ENCODE data around the gene DEF6.

DNA sequence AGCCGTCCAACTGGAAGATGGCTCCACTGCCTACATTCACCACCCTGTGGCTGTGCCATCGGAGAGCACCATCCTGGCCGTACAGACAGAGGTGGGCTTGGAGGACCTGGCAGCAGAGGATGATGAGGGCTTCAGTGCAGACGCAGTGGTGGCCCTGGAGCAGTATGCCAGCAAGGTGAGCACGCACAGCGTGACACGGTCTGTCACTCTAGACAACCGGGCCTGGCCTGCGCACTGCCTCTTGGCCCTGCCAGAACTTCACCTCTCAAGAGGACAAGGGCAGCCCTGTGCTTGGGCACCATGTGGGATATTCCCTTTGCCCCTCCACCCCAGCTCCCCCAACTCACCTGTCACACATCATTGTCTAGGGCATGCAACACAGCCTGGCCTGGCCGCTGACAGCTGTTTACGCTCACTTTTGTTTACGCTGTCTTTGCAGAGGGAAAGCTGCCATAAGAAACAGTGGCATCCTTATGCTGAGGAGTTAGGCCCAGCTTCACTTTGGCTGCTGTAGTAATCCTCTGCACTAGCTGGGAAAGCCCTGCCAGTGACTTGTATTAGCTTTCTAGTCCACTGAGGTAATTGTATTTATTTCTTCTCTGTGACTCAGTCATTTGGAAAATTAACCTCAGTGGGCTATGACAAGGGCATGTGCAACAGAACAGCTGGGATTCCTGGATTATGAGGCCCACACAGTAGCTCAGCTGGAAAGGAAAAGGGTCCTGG is 9.8 kb upstream of the DEF6 start:
- no peak for TF ChIP-seq POLR2A (IDR thresholded peaks at IDR 0.05; ENCODE audit: low read depth)
- no peak for TF ChIP-seq CTCF (IDR thresholded peaks at IDR 0.05)
- no peak for TF ChIP-seq EP300 (IDR thresholded peaks at IDR 0.05)

Data from esophagus muscularis mucosa (tissue), 4 donors.